Lung (tissue), 12 donors: ENCODE results near the gene AHCYL2. TPM values are rescaled to one million over a fixed set of nuclear protein-coding genes. Genes with fewer than 3 reads are reported as not detected.
A peak's percentile ranks its signal among the peaks of the same experiment; 100 is the strongest.
"Not testable (repeated sequence)": the region's sequence is repeated elsewhere in the genome, so short reads cannot be mapped to it uniquely, and the experiment has no call there.

Experiments used
- ATAC-seq: fragments of 200-7000 bp; cut with Tn5 transposase; one replicate; pipeline ENCODE4 v1.9.1; 2020; ENCODE audit warnings: moderate number of reproducible peaks; ENCODE audit not compliant: insufficient read depth, low FRiP score
- DNase-seq, 3 donors: peaks; one replicate each; pipeline ENCODE4 v3.0.0-alpha.2; 2013 to 2017
- H3K27ac ChIP-seq, 2 donors: one replicate each; pipeline ENCODE4 v1.5.1; 2013; ENCODE audit warnings: mild to moderate bottlenecking in 2 of 2, moderate library complexity in 2 of 2, control low read depth in 1 of 2, inconsistent platforms in 1 of 2, low read depth in 1 of 2, low read length in 1 of 2
- H3K27me3 ChIP-seq, 3 donors: one replicate each; pipeline ENCODE4 v1.5.1; 2013; ENCODE audit warnings: low read length in 2 of 3; ENCODE audit not compliant: control insufficient read depth in 3 of 3, insufficient read depth in 3 of 3
- H3K36me3 ChIP-seq, 4 donors: one replicate each; pipeline ENCODE4 v1.5.1; 2013; ENCODE audit warnings: low read length in 4 of 4, mild to moderate bottlenecking in 1 of 4, moderate library complexity in 1 of 4; ENCODE audit not compliant: control insufficient read depth in 4 of 4, insufficient read depth in 4 of 4
- H3K4me1 ChIP-seq, 5 donors: one replicate each; pipeline ENCODE4 v1.5.1; 2013; ENCODE audit warnings: low read length in 5 of 5, mild to moderate bottlenecking in 2 of 5, moderate library complexity in 1 of 5; ENCODE audit not compliant: control insufficient read depth in 5 of 5, insufficient read depth in 5 of 5
- H3K4me3 ChIP-seq: one replicate; pipeline ENCODE4 v1.5.1; 2013; ENCODE audit warnings: mild to moderate bottlenecking, control low read depth, moderate library complexity
- H3K9ac ChIP-seq, 2 donors: one replicate each; pipeline ENCODE4 v1.5.1; 2013; ENCODE audit warnings: low read length in 2 of 2, control low read depth in 1 of 2; ENCODE audit not compliant: insufficient read depth in 1 of 2
- H3K9me3 ChIP-seq, 4 donors: one replicate each; pipeline ENCODE4 v1.5.1; 2013; ENCODE audit warnings: low read length in 3 of 4, mild to moderate bottlenecking in 1 of 4, moderate library complexity in 1 of 4; ENCODE audit not compliant: control insufficient read depth in 4 of 4, insufficient read depth in 3 of 4
- WGBS, 2 donors: extraction: QIAGEN DNeasy Blood & Tissue Kit; methylation state at CpG; one replicate each; pipeline ENCODE4 v1.1.7; 2013; 5-methylcytosine and 5-hydroxymethylcytosine counted together
- polyA plus RNA-seq, 2 donors: library from polyadenylated mRNA; stranded (reverse); fragments of 200-250 nt; gene quantifications; one replicate each; pipeline ENCODE4 v1.2.1, GENCODE V29; 2013
- total RNA-seq, 2 donors: library from RNA; depleted of rRNA in 1 of 2; stranded (reverse); fragments of >200 nt in 1 of 2; gene quantifications; one replicate each; pipeline ENCODE4 v1.2.1, GENCODE V29; 2014 to 2021
- TF ChIP-seq, protein P1 (sequence below): IDR thresholded peaks from 2 replicates; pipeline ENCODE4 v1.5.1; 2012; ENCODE audit warnings: mild to moderate bottlenecking; ENCODE audit errors: control extremely low read depth, extremely low read depth
- donor health status: control.
- donor health status: control.
- donor health status: Bipolar disorder and iron deficiency.
- donor health status: healthy.
- donor health status: DM: yes; HTN: yes; CAD: no.

The AHCYL2 gene
- total and polyA plus RNA-seq, 4 donors, result 16.3 to 172 (median 93.8) TPM

DNA sequence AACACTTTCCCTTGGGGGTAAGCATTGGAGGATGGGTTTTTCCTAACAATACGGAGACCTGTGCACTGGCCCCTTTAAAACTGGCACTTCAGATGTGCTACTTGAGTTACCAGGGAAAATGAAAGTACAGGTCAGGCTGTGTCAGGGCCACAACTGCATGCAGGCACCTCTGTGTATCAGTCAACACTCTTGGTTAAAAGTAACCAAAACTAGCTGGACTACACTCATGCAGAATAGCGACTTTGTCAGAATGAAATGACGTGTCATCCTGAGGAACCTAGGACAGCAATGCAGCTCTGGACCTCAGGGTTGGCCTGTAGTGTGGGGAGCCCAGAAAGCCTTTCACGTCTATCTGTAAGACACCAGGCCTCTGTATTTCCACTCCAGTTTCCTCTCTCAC is 243.7 kb downstream of the AHCYL2 start:
- TF ChIP-seq, protein P1, sequence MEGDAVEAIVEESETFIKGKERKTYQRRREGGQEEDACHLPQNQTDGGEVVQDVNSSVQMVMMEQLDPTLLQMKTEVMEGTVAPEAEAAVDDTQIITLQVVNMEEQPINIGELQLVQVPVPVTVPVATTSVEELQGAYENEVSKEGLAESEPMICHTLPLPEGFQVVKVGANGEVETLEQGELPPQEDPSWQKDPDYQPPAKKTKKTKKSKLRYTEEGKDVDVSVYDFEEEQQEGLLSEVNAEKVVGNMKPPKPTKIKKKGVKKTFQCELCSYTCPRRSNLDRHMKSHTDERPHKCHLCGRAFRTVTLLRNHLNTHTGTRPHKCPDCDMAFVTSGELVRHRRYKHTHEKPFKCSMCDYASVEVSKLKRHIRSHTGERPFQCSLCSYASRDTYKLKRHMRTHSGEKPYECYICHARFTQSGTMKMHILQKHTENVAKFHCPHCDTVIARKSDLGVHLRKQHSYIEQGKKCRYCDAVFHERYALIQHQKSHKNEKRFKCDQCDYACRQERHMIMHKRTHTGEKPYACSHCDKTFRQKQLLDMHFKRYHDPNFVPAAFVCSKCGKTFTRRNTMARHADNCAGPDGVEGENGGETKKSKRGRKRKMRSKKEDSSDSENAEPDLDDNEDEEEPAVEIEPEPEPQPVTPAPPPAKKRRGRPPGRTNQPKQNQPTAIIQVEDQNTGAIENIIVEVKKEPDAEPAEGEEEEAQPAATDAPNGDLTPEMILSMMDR, result no peak
- no peaks in the 10 kb centered on the region for H3K9me3 ChIP-seq
- H3K27me3 ChIP-seq, result no peaks in the 10 kb centered on the region
- H3K27ac ChIP-seq, result peak overlapping the region in 1 of 2 donors; percentile 75
- WGBS, 2 donors, result 42 to 81% methylated on average over 4 of the region's 4 CpGs
- ATAC-seq (no peak), DNase-seq (peak in 1 of 3 donors; percentile 39)
- peaks cover 0 to 4% (median 0%) of the 10 kb centered on the region in 5 donors for H3K4me1 ChIP-seq
- no peak overlapping the region for H3K4me3 ChIP-seq
- H3K9ac ChIP-seq, result no peak overlapping the region
- H3K36me3 ChIP-seq, result peaks cover 0 to 18% (median 0%) of the 10 kb centered on the region in 4 donors

DNA sequence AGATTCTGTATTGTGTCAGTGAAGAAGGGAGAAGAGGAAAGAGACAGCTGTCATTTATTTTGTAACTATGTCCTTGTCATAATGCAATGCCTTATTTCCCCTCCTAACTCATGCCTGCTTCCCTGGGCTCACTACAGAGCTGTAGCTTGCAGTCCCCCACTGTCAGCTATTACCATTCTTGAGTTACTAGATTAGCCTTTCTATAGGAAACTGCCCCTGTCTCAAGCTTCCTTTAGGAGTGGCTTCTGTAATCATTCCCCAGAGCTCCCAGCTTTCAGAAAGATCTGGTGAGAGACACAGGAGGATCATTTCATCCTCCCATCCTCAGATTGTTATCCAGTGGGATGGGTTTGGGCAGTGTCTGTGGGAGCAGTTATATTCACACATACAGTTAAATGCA is 245.1 kb downstream of the AHCYL2 start:
- TF ChIP-seq, protein P1, result no peak
- Histone ChIP-seq H3K9ac (no peak overlapping the region), H3K4me3 (no peak overlapping the region), H3K9me3 (no peaks in the 10 kb centered on the region), H3K27me3 (no peaks in the 10 kb centered on the region), H3K4me1 (peaks cover 0 to 4% (median 0%) of the 10 kb centered on the region in 5 donors), H3K36me3 (peaks cover 0 to 18% (median 0%) of the 10 kb centered on the region in 4 donors), H3K27ac (no peak overlapping the region)
- ATAC-seq (no peak), DNase-seq (no peak)

DNA sequence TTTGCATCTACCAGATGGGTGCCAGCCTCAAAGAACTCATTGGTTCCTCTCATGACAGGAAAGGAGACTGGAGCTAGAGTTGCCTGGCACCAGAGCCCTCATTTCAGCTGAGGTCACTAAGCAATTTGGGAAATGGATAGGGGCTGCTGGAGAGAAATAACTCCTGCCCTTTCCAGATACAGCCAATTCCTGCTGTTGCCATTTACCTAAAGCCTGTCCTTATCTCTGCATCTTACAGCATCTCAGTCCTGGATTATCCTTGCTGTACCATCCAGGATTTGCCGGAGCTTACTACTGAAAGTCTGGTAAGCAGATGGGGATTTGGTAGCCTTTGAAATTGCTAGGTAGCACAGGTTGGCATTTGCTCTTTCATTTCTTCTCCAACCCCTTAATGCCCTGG is 245.6 kb downstream of the AHCYL2 start:
- 95 to 97% methylated on average over 1 of the region's 1 CpG for WGBS, 2 donors
- DNase-seq, result no peak
- TF ChIP-seq, protein P1, result no peak
- ATAC-seq, result no peak
- Histone ChIP-seq H3K9me3 (no peaks in the 10 kb centered on the region), H3K36me3 (peaks cover 0 to 16% (median 0%) of the 10 kb centered on the region in 4 donors), H3K27me3 (no peaks in the 10 kb centered on the region), H3K27ac (no peak overlapping the region), H3K9ac (no peak overlapping the region), H3K4me1 (peaks cover 0 to under 1% (median 0%) of the 10 kb centered on the region in 5 donors), H3K4me3 (no peak overlapping the region)

DNA sequence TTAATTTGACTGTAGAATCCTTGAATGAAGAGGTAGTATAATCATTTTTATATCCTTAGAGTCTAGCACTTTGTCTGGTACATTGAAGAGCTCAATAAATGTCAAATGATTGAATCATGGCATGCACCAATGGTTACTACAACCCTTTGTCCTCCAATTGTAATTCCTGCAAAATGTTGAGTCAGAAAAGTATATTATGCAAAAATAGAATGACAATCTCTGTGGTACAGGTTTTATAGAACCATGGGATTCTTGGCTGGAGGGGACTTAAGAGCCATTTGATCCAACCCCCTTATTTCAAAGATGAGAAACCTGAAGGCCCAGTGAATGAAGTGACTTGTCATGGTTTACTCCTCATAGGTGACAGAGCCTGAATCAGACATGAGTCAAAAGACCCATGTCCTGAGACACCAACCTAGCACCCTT is 246.6 kb downstream of the AHCYL2 start:
- ATAC-seq, result no peak
- no peak for DNase-seq
- H3K4me3 ChIP-seq, result no peak overlapping the region
- peak overlapping the region in 1 of 2 donors; percentile 29 for H3K27ac ChIP-seq
- TF ChIP-seq, protein P1, result no peak
- H3K27me3 ChIP-seq, result no peaks in the 10 kb centered on the region
- no peak overlapping the region for H3K9ac ChIP-seq
- no peaks in the 10 kb centered on the region for H3K9me3 ChIP-seq
- H3K4me1 ChIP-seq, result no peaks in the 10 kb centered on the region
- H3K36me3 ChIP-seq, result peaks cover 0 to 14% (median 0%) of the 10 kb centered on the region in 4 donors

DNA sequence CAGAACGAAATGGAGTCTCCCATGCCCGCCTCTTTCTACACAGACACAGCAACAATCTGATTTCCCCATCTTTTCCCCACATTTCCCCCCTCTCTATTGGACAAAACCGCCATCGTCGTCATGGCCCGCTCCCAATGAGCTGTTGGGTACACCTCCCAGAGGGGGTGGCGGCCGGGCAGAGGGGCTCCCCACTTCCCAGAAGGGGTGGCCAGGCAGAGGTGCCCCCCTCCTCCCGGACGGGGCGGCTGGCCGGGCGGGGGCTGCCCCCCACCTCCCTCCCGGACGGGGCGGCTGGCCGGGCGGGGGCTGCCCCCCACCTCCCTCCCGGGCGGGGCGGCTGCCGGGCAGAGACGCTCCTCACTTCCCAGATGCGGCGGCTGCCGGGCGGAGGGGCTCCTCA is 251.1 kb downstream of the AHCYL2 start:
- not testable (repeated sequence) for H3K4me1 ChIP-seq, ATAC-seq, H3K27ac ChIP-seq, H3K9me3 ChIP-seq, H3K4me3 ChIP-seq, H3K27me3 ChIP-seq, H3K9ac ChIP-seq, H3K36me3 ChIP-seq, DNase-seq
- WGBS, 2 donors, result 93 to 95% methylated on average over 17 to 27 of the region's 27 CpGs
